HepG2 (cell line): Measurements from ENCODE around the gene NPBWR2. TPM values are rescaled to one million over a fixed set of nuclear protein-coding genes. Genes with fewer than 3 reads are reported as not detected.

Source experiments
- BRCA1 ChIP-seq: sonication (generic); formaldehyde crosslinking; IDR thresholded peaks from 2 replicates; pipeline ENCODE4 v1.4.0; 2020; ENCODE audit warnings: missing genetic modification reagents
- GATAD1 ChIP-seq: IDR thresholded peaks from 2 replicates; pipeline ENCODE4 v1.6.1; 2016; ENCODE audit warnings: missing genetic modification reagents, missing compliant biosample characterization
- MYC ChIP-seq: sonication (generic); formaldehyde crosslinking; IDR thresholded peaks from 2 replicates; pipeline ENCODE4 v1.9.0; 2021; ENCODE audit warnings: missing genetic modification reagents, borderline replicate concordance
- RXRA ChIP-seq: sonication (generic); formaldehyde crosslinking; IDR thresholded peaks from 2 replicates; pipeline ENCODE4 v1.5.1; 2020; ENCODE audit warnings: missing genetic modification reagents
- SNRNP70 ChIP-seq: fragments of 200-400 bp; formaldehyde crosslinking; IDR thresholded peaks from 2 replicates; pipeline ENCODE4 v1.6.1; 2017; ENCODE audit warnings: mild to moderate bottlenecking, low read depth, low read length, moderate library complexity
- SRSF1 ChIP-seq: fragments of 200-400 bp; formaldehyde crosslinking; optimal IDR thresholded peaks from 2 replicates; pipeline ENCODE3; 2017; ENCODE audit warnings: mild to moderate bottlenecking, low read depth, low read length, moderate library complexity
- TAF1 ChIP-seq: sonication (generic); formaldehyde crosslinking; IDR thresholded peaks from 2 replicates; pipeline ENCODE4 v1.4.0; 2020; ENCODE audit warnings: missing genetic modification reagents
- TBL1XR1 ChIP-seq: fragments of 150-350 bp; IDR thresholded peaks from 2 replicates; pipeline ENCODE4 v1.6.1; 2014; ENCODE audit warnings: borderline replicate concordance, low read length; ENCODE audit not compliant: partially characterized antibody
- TCF12 ChIP-seq, 2 experiments: fragments of 450-650 bp in 1 of 2; sonication (generic) in 1 of 2; formaldehyde crosslinking in 1 of 2; IDR thresholded peaks; 2 replicates each; pipeline versions ENCODE4 v1.6.1 to v1.8.0; 2017 to 2022; ENCODE audit warnings: antibody characterized with exemption in 1 of 2, mild to moderate bottlenecking in 1 of 2, missing genetic modification reagents in 1 of 2, moderate library complexity in 1 of 2
- ZNF160 ChIP-seq: sonication (generic); formaldehyde crosslinking; IDR thresholded peaks from 2 replicates; pipeline ENCODE4 v1.8.0; 2022; ENCODE audit warnings: mild to moderate bottlenecking, inconsistent platforms, missing genetic modification reagents
- ZNF33B ChIP-seq: sonication (generic); formaldehyde crosslinking; IDR thresholded peaks from 2 replicates; pipeline ENCODE4 v1.5.1; 2020; ENCODE audit warnings: mild to moderate bottlenecking, missing genetic modification reagents
- ZNF432 ChIP-seq: sonication (generic); formaldehyde crosslinking; IDR thresholded peaks from 2 replicates; pipeline ENCODE4 v1.5.0; 2020; ENCODE audit warnings: missing genetic modification reagents, mild to moderate bottlenecking, borderline replicate concordance
- ZNF629 ChIP-seq: sonication (generic); formaldehyde crosslinking; conservative IDR thresholded peaks from 2 replicates; pipeline ENCODE4 v1.5.0; 2020; ENCODE audit warnings: missing genetic modification reagents
- ZNF670 ChIP-seq: sonication (generic); formaldehyde crosslinking; IDR thresholded peaks from 2 replicates; pipeline ENCODE4 v1.8.0; 2022; ENCODE audit warnings: mild to moderate bottlenecking, missing genetic modification reagents, borderline replicate concordance
- polyA plus RNA-seq, 8 experiments: library from polyadenylated mRNA; depleted of rRNA in 3 of 8; stranded (reverse) in 7 of 8; unstranded in 1 of 8; fragments of >200 nt; fragmentation: Illumina TruSeq in 4 of 8; extraction: Trizol in 4 of 8; gene quantifications; 2 replicates each; pipeline versions ENCODE4 v1.2.1 to v1.2.3, GENCODE V29; 2011 to 2016; ENCODE audit warnings: low read depth in 4 of 8, missing spikeins in 1 of 8, mixed read lengths in 1 of 8; ENCODE audit not compliant: insufficient read depth in 1 of 8
- total RNA-seq, 5 experiments: library from RNA; depleted of rRNA; stranded (reverse); fragments of >200 nt; fragmentation: Illumina TruSeq; extraction: Trizol; gene quantifications; 2 replicates each; pipeline ENCODE4 v1.2.3, GENCODE V29; 2016; ENCODE audit warnings: low read depth in 1 of 5
- TF ChIP-seq, protein P1 (sequence below), 2 experiments: fragments of 450-650 bp in 1 of 2; sonication (generic) in 1 of 2; formaldehyde crosslinking; IDR thresholded peaks; 2 replicates each; pipeline versions ENCODE4 v1.5.0 to v1.8.0; 2020 to 2022; ENCODE audit warnings: mild to moderate bottlenecking in 1 of 2, missing genetic modification reagents in 1 of 2
- TF ChIP-seq, protein P2 (sequence below): sonication (generic); formaldehyde crosslinking; IDR thresholded peaks from 2 replicates; pipeline ENCODE4; 2020; ENCODE audit warnings: missing genetic modification reagents, mild to moderate bottlenecking, borderline replicate concordance
- TF ChIP-seq, protein P3 (sequence below): sonication (generic); formaldehyde crosslinking; IDR thresholded peaks from 2 replicates; pipeline ENCODE4 v1.5.1; 2020; ENCODE audit warnings: mild to moderate bottlenecking, missing genetic modification reagents, borderline replicate concordance

Gene NPBWR2
- total and polyA plus RNA-seq, 2 of the 13 experiments (the other 11 are each of a cell fraction or from before 2014, with no cell fraction given), result not detected

DNA sequence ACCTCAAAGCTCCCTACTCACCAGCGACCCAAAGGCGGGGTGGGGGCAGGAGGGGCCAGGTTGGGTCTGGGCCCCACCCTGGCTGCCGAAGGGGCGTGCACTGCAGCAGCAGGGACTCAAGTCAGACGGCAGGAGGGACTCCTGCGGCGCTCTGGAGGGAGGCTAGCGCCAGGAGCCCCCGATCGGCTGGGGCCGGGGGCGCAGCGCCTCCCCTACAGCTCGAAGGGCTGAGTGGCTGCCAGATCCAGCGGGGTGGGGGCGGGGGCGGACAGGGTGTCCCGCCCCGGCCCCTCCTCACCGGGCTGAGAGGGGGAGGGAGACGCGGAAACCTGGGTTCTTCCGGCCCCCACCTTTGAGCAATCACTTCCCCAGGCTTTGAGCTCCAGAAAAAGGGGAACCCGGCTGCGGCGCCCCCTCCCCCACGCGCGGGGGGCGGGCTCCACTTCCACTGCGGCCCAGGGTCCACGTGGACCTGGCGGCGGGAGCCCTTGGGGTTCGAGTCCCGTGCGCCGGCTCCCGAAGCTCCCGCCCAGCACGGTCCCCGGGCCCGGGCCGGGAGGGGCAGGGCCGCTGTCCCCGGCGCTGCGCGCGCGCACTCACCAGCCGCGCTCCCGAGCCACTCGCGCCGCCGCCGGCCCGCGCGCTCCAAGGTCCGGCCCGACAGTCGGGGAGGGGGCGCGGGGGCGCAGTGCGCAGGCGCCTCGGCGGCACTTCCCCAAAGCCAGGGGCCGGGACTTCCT lies 27.9 kb downstream of the NPBWR2 start, which contains the start of gene RGS19 (continued):
- TF ChIP-seq ZNF670 (CRISPR knock-in tag) (no peak; the same call in 1 of the 2 replicates), MYC (CRISPR knock-in tag) (peak; percentile 78), TBL1XR1 (no peak), SRSF1 (peak; percentile 88), BRCA1 (peak; percentile 68; the same call in 1 of the 2 replicates), SNRNP70 (no peak), ZNF629 (CRISPR knock-in tag) (no peak), GATAD1 (0 out of 2 replicates have a peak, but pooled peaks have one; percentile 12), ZNF33B (CRISPR knock-in tag) (0 out of 2 replicates have a peak, but pooled peaks have one; percentile 47), ZNF432 (CRISPR knock-in tag) (no peak), ZNF160 (CRISPR knock-in tag) (no peak), TAF1 (peak; percentile 24; the same call in 1 of the 2 replicates), RXRA (CRISPR knock-in tag) (peak; percentile 79), TCF12 (IDR thresholded peaks at IDR 0.05) (no peak), TCF12 (CRISPR knock-in tag; IDR thresholded peaks at IDR 0.05) (no peak)
- TF ChIP-seq, protein P1, sequence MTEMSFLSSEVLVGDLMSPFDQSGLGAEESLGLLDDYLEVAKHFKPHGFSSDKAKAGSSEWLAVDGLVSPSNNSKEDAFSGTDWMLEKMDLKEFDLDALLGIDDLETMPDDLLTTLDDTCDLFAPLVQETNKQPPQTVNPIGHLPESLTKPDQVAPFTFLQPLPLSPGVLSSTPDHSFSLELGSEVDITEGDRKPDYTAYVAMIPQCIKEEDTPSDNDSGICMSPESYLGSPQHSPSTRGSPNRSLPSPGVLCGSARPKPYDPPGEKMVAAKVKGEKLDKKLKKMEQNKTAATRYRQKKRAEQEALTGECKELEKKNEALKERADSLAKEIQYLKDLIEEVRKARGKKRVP (CRISPR knock-in tag; IDR thresholded peaks at IDR 0.05), result no peak
- TF ChIP-seq, protein P2, sequence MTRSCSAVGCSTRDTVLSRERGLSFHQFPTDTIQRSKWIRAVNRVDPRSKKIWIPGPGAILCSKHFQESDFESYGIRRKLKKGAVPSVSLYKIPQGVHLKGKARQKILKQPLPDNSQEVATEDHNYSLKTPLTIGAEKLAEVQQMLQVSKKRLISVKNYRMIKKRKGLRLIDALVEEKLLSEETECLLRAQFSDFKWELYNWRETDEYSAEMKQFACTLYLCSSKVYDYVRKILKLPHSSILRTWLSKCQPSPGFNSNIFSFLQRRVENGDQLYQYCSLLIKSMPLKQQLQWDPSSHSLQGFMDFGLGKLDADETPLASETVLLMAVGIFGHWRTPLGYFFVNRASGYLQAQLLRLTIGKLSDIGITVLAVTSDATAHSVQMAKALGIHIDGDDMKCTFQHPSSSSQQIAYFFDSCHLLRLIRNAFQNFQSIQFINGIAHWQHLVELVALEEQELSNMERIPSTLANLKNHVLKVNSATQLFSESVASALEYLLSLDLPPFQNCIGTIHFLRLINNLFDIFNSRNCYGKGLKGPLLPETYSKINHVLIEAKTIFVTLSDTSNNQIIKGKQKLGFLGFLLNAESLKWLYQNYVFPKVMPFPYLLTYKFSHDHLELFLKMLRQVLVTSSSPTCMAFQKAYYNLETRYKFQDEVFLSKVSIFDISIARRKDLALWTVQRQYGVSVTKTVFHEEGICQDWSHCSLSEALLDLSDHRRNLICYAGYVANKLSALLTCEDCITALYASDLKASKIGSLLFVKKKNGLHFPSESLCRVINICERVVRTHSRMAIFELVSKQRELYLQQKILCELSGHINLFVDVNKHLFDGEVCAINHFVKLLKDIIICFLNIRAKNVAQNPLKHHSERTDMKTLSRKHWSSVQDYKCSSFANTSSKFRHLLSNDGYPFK (CRISPR knock-in tag), result 0 out of 2 replicates have a peak, but pooled peaks have one; percentile 47
- TF ChIP-seq, protein P3, sequence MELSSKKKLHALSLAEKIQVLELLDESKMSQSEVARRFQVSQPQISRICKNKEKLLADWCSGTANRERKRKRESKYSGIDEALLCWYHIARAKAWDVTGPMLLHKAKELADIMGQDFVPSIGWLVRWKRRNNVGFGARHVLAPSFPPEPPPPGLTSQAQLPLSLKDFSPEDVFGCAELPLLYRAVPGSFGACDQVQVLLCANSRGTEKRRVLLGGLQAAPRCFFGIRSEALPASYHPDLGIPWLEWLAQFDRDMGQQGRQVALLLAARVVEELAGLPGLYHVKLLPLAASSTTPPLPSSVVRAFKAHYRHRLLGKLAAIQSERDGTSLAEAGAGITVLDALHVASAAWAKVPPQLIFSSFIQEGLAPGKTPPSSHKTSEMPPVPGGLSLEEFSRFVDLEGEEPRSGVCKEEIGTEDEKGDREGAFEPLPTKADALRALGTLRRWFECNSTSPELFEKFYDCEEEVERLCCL, result no peak
